ENCODE data around the gene TMC5.

The TMC5 gene

DNA sequence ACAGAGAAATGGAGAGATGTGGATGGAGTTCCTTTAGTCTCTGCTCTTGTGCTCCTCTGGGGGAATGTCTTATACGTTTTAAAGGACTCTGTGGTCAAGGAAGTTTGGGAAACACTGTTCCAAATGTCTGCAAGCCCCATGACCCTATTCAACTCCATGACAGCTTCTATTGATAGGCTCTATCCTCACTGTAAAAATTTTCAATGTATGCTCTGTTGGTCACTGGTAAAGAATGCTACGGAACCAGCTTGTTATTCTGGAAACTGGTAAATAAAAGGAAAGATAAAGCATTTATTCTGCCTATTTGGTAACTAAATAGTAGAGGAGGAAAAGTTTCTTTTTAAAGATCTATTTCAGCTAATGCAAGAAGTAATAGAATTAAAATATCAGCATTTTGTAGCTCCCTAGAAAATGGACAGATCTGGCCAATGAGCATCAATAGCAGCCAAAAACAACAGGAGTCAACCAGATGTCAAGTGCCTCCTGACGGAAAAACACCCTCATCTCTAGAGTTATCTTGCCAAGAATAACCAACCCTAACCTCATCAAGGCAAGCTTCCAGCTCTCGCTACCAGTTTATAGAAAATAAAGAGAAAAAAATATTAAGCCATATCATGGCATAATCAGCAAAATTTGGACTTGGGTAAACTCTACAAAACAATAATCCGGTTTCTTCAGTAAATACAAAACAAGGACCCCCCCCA is 88.1 kb downstream of the TMC5 start:
- no peak for DNase-seq (ENCODE audit: low read depth in 1 of 2, low spot score in 1 of 2)

- no peak for DNase-seq (ENCODE audit: low read depth in 1 of 2, low spot score in 1 of 2)
These were observed 89.3 kb downstream of the TMC5 start for GRCh38 chr16:19506965-19507364.

DNA sequence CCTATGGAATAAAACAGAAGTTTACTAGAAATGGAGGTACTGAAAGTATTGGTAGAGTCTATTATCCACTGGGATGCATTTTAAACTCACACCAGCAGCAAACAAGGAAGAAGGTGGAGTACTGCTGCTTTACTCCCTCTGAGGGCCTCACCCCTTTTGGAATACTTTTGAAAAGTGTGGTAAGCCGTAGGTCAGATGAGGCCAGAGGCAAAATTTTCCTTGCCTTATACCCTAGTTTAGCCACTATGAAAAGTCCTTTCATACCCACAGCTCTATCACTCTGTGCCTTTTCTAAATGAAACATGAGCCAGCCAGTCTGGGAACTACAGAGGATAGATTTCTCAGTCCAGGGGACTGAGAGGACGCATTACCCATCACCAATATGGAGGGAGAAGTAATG is 90.2 kb downstream of the TMC5 start:
- DNase-seq (ENCODE audit: low read depth in 1 of 2, low spot score in 1 of 2) = no peak

- no peak for DNase-seq (ENCODE audit: low read depth in 1 of 2, low spot score in 1 of 2)
These were observed 94.6 kb downstream of the TMC5 start for GRCh38 chr16:19512297-19512696.

GRCh38 chr16:19513377-19514053 is 95.8 kb downstream of the TMC5 start:
- no peak for DNase-seq (ENCODE audit: low read depth in 1 of 2, low spot score in 1 of 2)

DNA sequence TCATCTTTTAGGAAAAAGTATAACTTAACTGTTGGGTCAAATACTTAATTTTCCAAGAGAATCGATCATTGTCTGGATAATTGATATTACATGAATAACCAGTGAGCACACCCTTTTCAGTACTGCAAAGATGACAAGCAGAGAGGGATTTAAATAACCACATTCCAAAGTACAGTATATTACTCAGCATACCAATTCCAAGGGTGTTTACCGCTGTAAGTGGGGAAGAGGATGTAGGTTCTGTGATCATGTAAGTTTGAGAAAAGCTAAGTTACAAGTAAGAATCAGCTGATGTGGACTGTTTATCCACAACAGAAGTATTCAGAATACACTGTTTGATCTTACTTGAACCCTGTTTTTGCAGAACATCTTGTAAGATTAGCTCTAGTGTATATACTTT is 98.1 kb downstream of the TMC5 start:
- no peak for DNase-seq (ENCODE audit: low read depth in 1 of 2, low spot score in 1 of 2)

- no peak for DNase-seq (ENCODE audit: low read depth in 1 of 2, low spot score in 1 of 2)
These were observed 99.9 kb downstream of the TMC5 start for GRCh38 chr16:19517424-19518089.

- DNase-seq (ENCODE audit: low read depth in 1 of 2, low spot score in 1 of 2) = no peak
These were observed 100.7 kb downstream of the TMC5 start for GRCh38 chr16:19518388-19518787.

- no peak for DNase-seq (ENCODE audit: low read depth in 1 of 2, low spot score in 1 of 2)
These were observed 103.2 kb downstream of the TMC5 start for GRCh38 chr16:19520861-19521331.

- DNase-seq (ENCODE audit: low read depth in 1 of 2, low spot score in 1 of 2) = peak; percentile 91 to 93
These were observed 104.1 kb downstream of the TMC5 start, which contains the start of gene GDE1 for GRCh38 chr16:19521471-19522396. Gene GDE1, minus strand, starts transcription at chr16:19522098. Its CDS starts 134 bp downstream, at chr16:19521964.

DNA sequence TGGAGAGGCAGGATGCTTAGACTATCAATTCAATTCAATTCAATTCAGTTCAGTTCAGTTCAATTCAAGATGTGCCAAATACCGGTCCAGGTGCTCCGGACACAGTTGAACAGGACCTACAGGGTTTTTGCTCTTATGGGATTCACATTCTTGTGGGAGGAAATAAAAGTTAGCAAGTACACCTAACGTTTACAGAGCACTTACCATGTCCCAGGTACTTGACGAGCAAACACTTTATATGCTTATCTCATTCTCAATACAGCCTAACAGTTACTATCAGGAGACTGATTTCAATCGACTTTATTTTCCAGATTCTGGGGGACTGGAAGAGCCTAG is 104.7 kb downstream of the TMC5 start:
- DNase-seq (ENCODE audit: low read depth in 1 of 2, low spot score in 1 of 2) = no peak

DNA sequence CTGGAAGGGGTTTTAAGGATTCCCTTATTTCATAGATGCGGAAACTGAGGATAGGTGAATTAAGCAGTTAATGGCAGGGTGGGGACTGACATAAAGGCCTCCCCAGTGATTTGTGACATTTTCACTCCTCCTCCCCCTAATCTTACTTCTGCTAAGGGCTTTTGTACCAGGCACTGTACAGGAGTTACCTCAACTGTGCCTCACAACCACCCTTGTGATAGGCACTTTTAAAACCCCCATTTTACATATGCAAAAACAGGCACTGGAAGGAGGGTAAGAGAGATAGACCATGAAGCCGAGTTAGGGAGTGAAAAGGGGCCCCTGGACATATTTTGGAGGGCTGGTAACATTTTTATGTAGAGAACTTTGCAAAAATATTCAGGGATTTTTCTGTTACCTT is 105.1 kb downstream of the TMC5 start:
- no peak for DNase-seq (ENCODE audit: low read depth in 1 of 2, low spot score in 1 of 2)

DNA sequence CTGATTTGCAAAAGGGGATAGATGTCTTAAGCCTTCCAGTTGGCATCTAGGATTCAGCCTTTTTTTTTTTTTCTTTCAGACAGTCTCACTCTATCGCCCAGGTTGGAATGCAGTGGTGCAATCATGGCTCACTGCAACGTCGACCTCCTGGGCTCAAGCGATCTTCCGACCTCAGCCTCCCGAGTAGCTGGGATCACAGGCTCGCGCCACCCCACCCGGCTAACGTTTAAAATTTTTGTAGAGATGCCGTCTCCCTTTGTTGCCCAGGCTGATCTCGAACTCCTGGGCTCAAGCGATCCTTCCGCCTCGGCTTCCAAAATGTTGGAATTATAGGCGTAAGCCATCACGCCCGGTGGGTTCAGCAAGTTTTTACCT is 105.5 kb downstream of the TMC5 start:
- no peak for DNase-seq (ENCODE audit: low read depth in 1 of 2, low spot score in 1 of 2)

- peak; percentile 83 to 95 for DNase-seq (ENCODE audit: low read depth in 1 of 2, low spot score in 1 of 2)
These were observed 106.1 kb downstream of the TMC5 start, which contains the start of gene CCP110 for GRCh38 chr16:19523559-19524355. Gene CCP110, plus strand, starts transcription at chr16:19523942. Its CDS starts 3,940 bp downstream, at chr16:19527882.

DNA sequence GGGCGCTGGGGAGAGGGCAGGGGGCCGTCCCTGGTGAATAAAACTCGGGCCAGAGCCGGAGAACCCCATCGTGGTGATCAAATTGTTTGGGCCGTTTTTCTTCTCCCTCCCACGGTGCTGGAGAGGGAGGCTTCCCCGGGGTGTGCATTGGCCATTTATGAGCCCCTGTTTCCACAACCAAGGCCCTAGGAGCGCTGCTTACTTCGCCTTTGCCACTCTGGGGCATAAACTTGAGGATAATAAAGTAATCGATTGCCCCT is 106.6 kb downstream of the TMC5 start:
- DNase-seq (ENCODE audit: low read depth in 1 of 2, low spot score in 1 of 2) = no peak

DNA sequence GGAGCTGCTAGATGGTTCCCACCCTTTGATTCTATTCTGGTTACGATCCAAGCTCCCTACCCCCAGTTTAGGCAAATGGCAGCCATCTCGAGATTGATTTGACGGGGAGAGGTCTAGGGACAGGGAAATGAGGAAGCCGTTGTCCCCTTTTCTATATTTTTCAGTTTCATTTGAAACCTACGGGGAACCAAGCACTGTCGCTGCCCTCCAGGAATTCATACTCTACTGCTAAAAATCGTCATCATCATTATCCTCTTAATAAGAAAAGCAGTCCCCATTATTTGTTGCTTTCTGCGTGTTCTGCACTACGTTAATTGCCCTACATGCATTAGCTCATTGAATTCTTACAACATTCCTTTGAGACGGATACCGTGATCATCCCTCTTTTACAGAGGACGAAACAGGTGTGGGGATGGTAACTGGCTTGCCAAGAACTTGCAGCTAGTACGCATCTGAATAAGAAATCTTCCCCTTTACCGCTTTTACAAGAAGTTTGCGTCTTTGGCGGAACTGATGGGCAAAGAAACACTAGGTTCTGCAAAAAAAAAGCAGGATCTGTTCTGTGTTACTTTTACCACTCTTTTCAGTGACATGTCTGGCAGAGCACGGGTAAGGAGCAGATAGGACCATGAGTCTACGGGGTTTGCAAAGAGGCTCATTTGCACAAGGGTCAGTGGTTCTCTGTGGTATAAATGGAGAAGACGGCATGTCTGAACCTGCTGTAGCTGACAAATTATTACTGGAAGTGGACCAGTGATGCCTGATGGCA is 107.1 kb downstream of the TMC5 start:
- no peak for DNase-seq (ENCODE audit: low read depth in 1 of 2, low spot score in 1 of 2)

- DNase-seq (ENCODE audit: low read depth in 1 of 2, low spot score in 1 of 2) = no peak
These were observed 107.7 kb downstream of the TMC5 start for GRCh38 chr16:19525385-19525723.

DNA sequence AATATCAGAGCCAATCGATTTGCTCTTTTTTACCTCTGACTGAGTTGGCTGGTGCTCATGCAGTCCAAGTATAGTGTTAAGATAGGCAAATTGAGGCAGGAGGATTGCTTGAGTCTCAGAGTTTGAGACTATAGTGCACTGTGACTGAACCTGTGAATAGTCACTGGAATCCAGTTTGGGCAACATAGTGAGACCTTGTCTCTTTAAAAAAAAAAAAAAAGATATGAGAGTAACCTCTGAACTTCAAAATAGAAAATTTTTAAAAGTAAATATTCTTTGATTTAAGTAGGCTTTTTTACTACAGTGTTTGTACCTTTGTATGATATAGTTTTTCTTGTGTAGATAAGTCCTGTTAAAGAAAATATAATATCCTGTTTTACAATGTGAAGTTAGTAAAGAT is 109.5 kb downstream of the TMC5 start:
- DNase-seq (ENCODE audit: low read depth in 1 of 2, low spot score in 1 of 2) = no peak

DNA sequence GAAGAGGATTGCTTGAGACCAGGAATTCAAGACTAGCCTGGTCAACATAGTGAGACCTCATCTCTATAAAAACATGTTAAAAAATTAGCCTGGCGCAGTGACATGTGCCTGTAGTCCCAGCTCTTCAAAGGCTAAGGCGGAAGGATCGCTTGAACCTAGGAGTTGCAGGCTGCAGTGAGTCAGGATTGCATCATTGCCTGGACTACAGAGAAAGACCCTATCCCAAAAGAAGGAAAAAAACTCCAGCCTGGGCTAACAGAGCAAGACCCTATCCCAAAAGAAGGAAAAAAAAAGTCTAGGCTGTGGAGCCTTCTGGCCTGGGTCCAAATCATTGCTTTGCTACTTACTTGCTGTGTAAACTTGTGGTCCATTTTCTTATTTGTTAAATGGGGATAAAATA is 111.0 kb downstream of the TMC5 start:
- DNase-seq (ENCODE audit: low read depth in 1 of 2, low spot score in 1 of 2) = no peak

- DNase-seq (ENCODE audit: low read depth in 1 of 2, low spot score in 1 of 2) = no peak
These were observed 114.9 kb downstream of the TMC5 start for GRCh38 chr16:19532601-19533000.

All from activated CD4-positive, alpha-beta T cell treated with anti-CD3 and anti-CD28 coated beads, Interleukin-2, amount 50 U/mL, for 24 hours (primary cell).